LNCaP clone FGC (cell line): ENCODE measurements around the gene PCDHGA3.
"Not testable (repeated sequence)": the region's sequence is repeated elsewhere in the genome, so short reads cannot be mapped to it uniquely, and the experiment has no call there.

Source experiments
- DNase-seq: peaks from one replicate; pipeline ENCODE4 v3.0.0-alpha.2; 2011; ENCODE audit warnings: low read depth
- H3K4me3 ChIP-seq: 2 replicates; pipeline ENCODE4 v1.5.1; 2011; ENCODE audit warnings: mild to moderate bottlenecking, low read depth, low read length, control low read depth
- CTCF ChIP-seq: IDR thresholded peaks from 2 replicates; pipeline ENCODE4 v1.5.1; 2012; ENCODE audit warnings: mild to moderate bottlenecking; ENCODE audit not compliant: control insufficient read depth, insufficient read depth; ENCODE audit errors: extremely low read depth

The PCDHGA3 gene

GRCh38 chr5:141343242-141343952, at the start of gene PCDHGA3:
Gene PCDHGA3, plus strand, starts transcription at chr5:141343829. Its CDS starts 205 bp downstream, at chr5:141344034.
- peak; percentile 59 for TF ChIP-seq CTCF
- peak; percentile 39 for DNase-seq
- peak within 1 kb of the TSS; percentile 53 for H3K4me3 ChIP-seq

- no peak for TF ChIP-seq CTCF
- H3K4me3 ChIP-seq, result no peak overlapping the region
- no peak for DNase-seq
Observed at GRCh38 chr5:141298376-141298775, 45.3 kb upstream of the PCDHGA3 start.

- H3K4me3 ChIP-seq, result no peak within 1 kb of the TSS
- no peak for TF ChIP-seq CTCF
- DNase-seq, result no peak
Observed at GRCh38 chr5:141303756-141304155, 39.9 kb upstream of the PCDHGA3 start, which contains the start of gene SLC25A2. Gene SLC25A2, minus strand, starts transcription at chr5:141304049. Its CDS starts 184 bp downstream, at chr5:141303865.

- no peak for DNase-seq
- no peak for TF ChIP-seq CTCF
- no peak overlapping the region for H3K4me3 ChIP-seq
Observed at GRCh38 chr5:141306630-141307029, 37.0 kb upstream of the PCDHGA3 start.

GRCh38 chr5:141313711-141314110, 29.9 kb upstream of the PCDHGA3 start:
- H3K4me3 ChIP-seq, result no peak overlapping the region
- no peak for TF ChIP-seq CTCF
- DNase-seq, result no peak

- DNase-seq, H3K4me3 ChIP-seq: not testable (repeated sequence)
Observed at GRCh38 chr5:141316963-141317362, 26.7 kb upstream of the PCDHGA3 start.

GRCh38 chr5:141319202-141319601, 24.4 kb upstream of the PCDHGA3 start:
- no peak for TF ChIP-seq CTCF
- peak overlapping the region; percentile 95; the same call in 1 of the 2 replicates for H3K4me3 ChIP-seq
- no peak for DNase-seq
